Mesodermal cell (in vitro differentiated cells): ENCODE results near the gene LRSAM1.

Source experiments
- H3K27ac ChIP-seq: 2 replicates; pipeline ENCODE4 v1.7.0; 2013; ENCODE audit warnings: mild to moderate bottlenecking, low read depth, low read length, moderate library complexity; ENCODE audit not compliant: severe bottlenecking
- H3K36me3 ChIP-seq: 2 replicates; pipeline ENCODE4 v1.7.1; 2013; ENCODE audit warnings: mild to moderate bottlenecking, low read length, moderate library complexity; ENCODE audit not compliant: control insufficient read depth, insufficient read depth
- H3K4me1 ChIP-seq: one replicate; pipeline ENCODE4 v1.7.1; 2013; ENCODE audit warnings: mild to moderate bottlenecking, low read length; ENCODE audit not compliant: insufficient read depth, control insufficient read depth, poor library complexity, severe bottlenecking
- H3K4me3 ChIP-seq: 2 replicates; pipeline ENCODE4 v1.7.0; 2013; ENCODE audit warnings: low read length, control low read depth, mild to moderate bottlenecking; ENCODE audit not compliant: insufficient read depth, poor library complexity, severe bottlenecking; ENCODE audit errors: extremely low read depth
- H3K9me3 ChIP-seq: 2 replicates; pipeline ENCODE4 v1.7.1; 2013; ENCODE audit warnings: mild to moderate bottlenecking, low read length, moderate library complexity; ENCODE audit not compliant: control insufficient read depth
- WGBS, 2 experiments: methylation state at CpG; one replicate each; pipeline ENCODE4 v1.1.5; 2013; ENCODE audit warnings: missing lambda C conversion rate in 2 of 2; ENCODE audit not compliant: insufficient coverage in 2 of 2; 5-methylcytosine and 5-hydroxymethylcytosine counted together

The LRSAM1 gene

GRCh38 chr9:127545196-127546124, 94.2 kb downstream of the LRSAM1 start:
- H3K9me3 ChIP-seq, result no peaks in the 10 kb centered on the region
- H3K4me1 ChIP-seq, result peaks cover 28% of the 10 kb centered on the region
- H3K4me3 ChIP-seq, result no peak overlapping the region
- WGBS, 2 experiments, result 75 to 85% methylated on average over 17 to 20 of the region's 25 CpGs
- H3K27ac ChIP-seq, result peak overlapping the region; percentile 49
- H3K36me3 ChIP-seq, result peaks cover 48% of the 10 kb centered on the region

GRCh38 chr9:127546125-127546832, 95.0 kb downstream of the LRSAM1 start:
- Histone ChIP-seq H3K36me3 (peaks cover 48% of the 10 kb centered on the region), H3K9me3 (no peaks in the 10 kb centered on the region), H3K4me3 (no peak overlapping the region), H3K27ac (no peak overlapping the region), H3K4me1 (peaks cover 28% of the 10 kb centered on the region)
- 91 to 96% methylated on average over 10 to 14 of the region's 14 CpGs for WGBS, 2 experiments

- peaks cover 44% of the 10 kb centered on the region for H3K36me3 ChIP-seq
- H3K4me3 ChIP-seq, result no peak overlapping the region
- 97 to 98% methylated on average over 6 of the region's 10 CpGs for WGBS, 2 experiments
- H3K9me3 ChIP-seq, result no peaks in the 10 kb centered on the region
- no peak overlapping the region for H3K27ac ChIP-seq
- H3K4me1 ChIP-seq, result peaks cover 24% of the 10 kb centered on the region
Observed at GRCh38 chr9:127548352-127548881, 97.1 kb downstream of the LRSAM1 start.

- Histone ChIP-seq H3K9me3 (no peaks in the 10 kb centered on the region), H3K36me3 (peaks cover 41% of the 10 kb centered on the region), H3K4me1 (peaks cover 26% of the 10 kb centered on the region), H3K4me3 (no peak overlapping the region), H3K27ac (no peak overlapping the region)
- WGBS, 2 experiments, result 90 to 93% methylated on average over 8 to 9 of the region's 10 CpGs
Observed at GRCh38 chr9:127549218-127549617, 97.9 kb downstream of the LRSAM1 start.

- peaks cover 40% of the 10 kb centered on the region for H3K36me3 ChIP-seq
- 92 to 98% methylated on average over 5 of the region's 8 CpGs for WGBS, 2 experiments
- peaks cover 32% of the 10 kb centered on the region for H3K4me1 ChIP-seq
- no peak overlapping the region for H3K4me3 ChIP-seq
- no peaks in the 10 kb centered on the region for H3K9me3 ChIP-seq
- no peak overlapping the region for H3K27ac ChIP-seq
Observed at GRCh38 chr9:127549751-127550150, 98.4 kb downstream of the LRSAM1 start.

- Histone ChIP-seq H3K4me1 (peaks cover 36% of the 10 kb centered on the region), H3K27ac (no peak overlapping the region), H3K9me3 (no peaks in the 10 kb centered on the region), H3K4me3 (no peak overlapping the region), H3K36me3 (peaks cover 37% of the 10 kb centered on the region)
- WGBS, 2 experiments, result 100% methylated on average over 1 of the region's 1 CpG; no CpG with 5 or more reads in 1 of the 2 experiments
Observed at GRCh38 chr9:127550282-127550681, 99.0 kb downstream of the LRSAM1 start.

- 94% methylated on average over 11 to 14 of the region's 14 CpGs for WGBS, 2 experiments
- no peak overlapping the region for H3K27ac ChIP-seq
Observed at GRCh38 chr9:127550751-127551150, 99.4 kb downstream of the LRSAM1 start.

More at GRCh38 chr9:127550751-127551150, 99.4 kb downstream of the LRSAM1 start:
- H3K36me3 ChIP-seq, result peaks cover 37% of the 10 kb centered on the region
- no peak overlapping the region for H3K4me3 ChIP-seq
- no peaks in the 10 kb centered on the region for H3K9me3 ChIP-seq
- peaks cover 36% of the 10 kb centered on the region for H3K4me1 ChIP-seq
